H1 (cell line): Measurements from ENCODE around the gene PRF1. TPM values are rescaled to one million over a fixed set of nuclear protein-coding genes. Genes with fewer than 3 reads are reported as not detected.

ENCODE experiments used
- CTCF ChIA-PET: fragments of 300-600 bp; sonication (Branson Sonifier 250); formaldehyde crosslinking; loops from one replicate; lab custom pipeline; 2021; ENCODE audit not compliant: partially characterized antibody; lab: Charles Lee
- POLR2A ChIA-PET: fragments of 300-600 bp; sonication (Branson Sonifier 250); formaldehyde crosslinking; loops from one replicate; lab custom pipeline; 2021; ENCODE audit warnings: inconsistent platforms; ENCODE audit not compliant: partially characterized antibody; lab: Charles Lee
- DNase-seq, 2 experiments: peaks; one replicate each; pipeline versions ENCODE4 v3.0.0 to v3.0.0-alpha.2; 2010 to 2022; ENCODE audit warnings: low spot score in 2 of 2, low read depth in 1 of 2, mixed read lengths in 1 of 2
- FAIRE-seq: peaks from 2 replicates; lab custom pipeline; 2011; peaks lifted over from hg19 to GRCh38; lab: Jason Lieb, UNC
- H2AFZ ChIP-seq: 2 replicates; pipeline ENCODE4 v1.8.1; 2012; ENCODE audit warnings: low read length, inconsistent platforms
- H2AK5ac ChIP-seq: 2 replicates; pipeline ENCODE4 v1.6.1; 2013; ENCODE audit warnings: low read depth, low read length
- H2BK120ac ChIP-seq: replicated peaks from 2 replicates; pipeline ENCODE3; 2013; ENCODE audit warnings: low read depth, low read length, inconsistent platforms
- H2BK12ac ChIP-seq: 2 replicates; pipeline ENCODE4 v1.6.1; 2013; ENCODE audit warnings: low read depth, low read length
- H2BK15ac ChIP-seq: 2 replicates; pipeline ENCODE4 v1.6.1; 2013; ENCODE audit warnings: low read length
- H2BK20ac ChIP-seq: 2 replicates; pipeline ENCODE4 v1.6.1; 2013; ENCODE audit warnings: low read length
- H2BK5ac ChIP-seq: 2 replicates; pipeline ENCODE4 v1.6.1; 2013; ENCODE audit warnings: low read depth, low read length
- H3K14ac ChIP-seq: 2 replicates; pipeline ENCODE4 v1.6.1; 2013; ENCODE audit warnings: inconsistent platforms; ENCODE audit not compliant: insufficient read length
- H3K18ac ChIP-seq: 2 replicates; pipeline ENCODE4 v1.6.1; 2013; ENCODE audit warnings: low read length; ENCODE audit errors: extremely low read depth
- H3K23ac ChIP-seq: 2 replicates; pipeline ENCODE4 v1.6.1; 2013; ENCODE audit warnings: inconsistent platforms; ENCODE audit not compliant: insufficient read length
- H3K23me2 ChIP-seq: 2 replicates; pipeline ENCODE4 v1.6.1; 2013; ENCODE audit warnings: low read depth, low read length
- H3K27ac ChIP-seq: 2 replicates; pipeline ENCODE4 v1.6.1; 2011; ENCODE audit warnings: low read depth, low read length, inconsistent platforms
- H3K27me3 ChIP-seq, 4 experiments: replicated peaks in 1 of 4; 1 replicate in 1 of 4; 2 replicates in 3 of 4; pipeline versions ENCODE4 v1.6.1 to v1.8.1; 2011 to 2013; ENCODE audit warnings: low read length in 3 of 4, mild to moderate bottlenecking in 3 of 4, inconsistent platforms in 2 of 4, mixed read lengths in 2 of 4, moderate library complexity in 1 of 4; ENCODE audit not compliant: control insufficient read depth in 3 of 4, insufficient read depth in 3 of 4; ENCODE audit errors: extremely low read depth in 1 of 4
- H3K36me3 ChIP-seq, 4 experiments: 2 replicates each; pipeline versions ENCODE4 v1.6.1 to v1.8.1; 2011 to 2013; ENCODE audit warnings: mild to moderate bottlenecking in 4 of 4, low read length in 3 of 4, moderate library complexity in 2 of 4, control low read depth in 1 of 4, inconsistent platforms in 1 of 4; ENCODE audit not compliant: insufficient read depth in 4 of 4, control insufficient read depth in 2 of 4
- H3K4ac ChIP-seq: replicated peaks from 2 replicates; pipeline ENCODE3; 2013; ENCODE audit warnings: low read length, low read depth, mixed read lengths, inconsistent platforms; ENCODE audit not compliant: insufficient read length
- H3K4me1 ChIP-seq, 4 experiments: replicated peaks in 1 of 4; 1 replicate in 1 of 4; 2 replicates in 3 of 4; pipeline versions ENCODE4 v1.6.1 to v1.8.1; 2011 to 2013; ENCODE audit warnings: low read length in 3 of 4, inconsistent platforms in 2 of 4, mixed read lengths in 1 of 4; ENCODE audit not compliant: insufficient read depth in 4 of 4, control insufficient read depth in 3 of 4
- H3K4me2 ChIP-seq, 2 experiments: 2 replicates each; pipeline versions ENCODE4 v1.6.1 to v1.8.1; 2011 to 2013; ENCODE audit warnings: low read depth in 2 of 2, low read length in 2 of 2, control low read depth in 1 of 2, inconsistent platforms in 1 of 2, mild to moderate bottlenecking in 1 of 2; ENCODE audit not compliant: insufficient read depth in 1 of 2
- H3K4me3 ChIP-seq, 4 experiments: fragments of 200-600, 300-600 bp in 1 of 4; sonication (generic), shearing (Covaris generic), sonication (Bioruptor Twin) in 1 of 4; 2 replicates each; pipeline versions ENCODE4 v1.5.1 to v1.8.1; 2011 to 2016; ENCODE audit warnings: low read length in 4 of 4, low read depth in 3 of 4, control low read depth in 2 of 4, inconsistent platforms in 2 of 4, mild to moderate bottlenecking in 2 of 4, mixed read lengths in 1 of 4, moderate library complexity in 1 of 4; ENCODE audit not compliant: insufficient read depth in 2 of 4; ENCODE audit errors: extremely low read depth in 1 of 4
- H3K56ac ChIP-seq: replicated peaks from 2 replicates; pipeline ENCODE3; 2013; ENCODE audit warnings: low read depth, mild to moderate bottlenecking, mixed read lengths, low read length, inconsistent platforms; ENCODE audit not compliant: insufficient read length
- H3K79me1 ChIP-seq: 2 replicates; pipeline ENCODE4 v1.6.1; 2013; ENCODE audit warnings: low read depth, low read length, control low read depth
- H3K79me2 ChIP-seq, 2 experiments: 2 replicates each; pipeline versions ENCODE4 v1.6.1 to v1.8.1; 2012 to 2013; ENCODE audit warnings: low read length in 2 of 2, mild to moderate bottlenecking in 2 of 2, inconsistent platforms in 1 of 2; ENCODE audit not compliant: insufficient read depth in 2 of 2, control insufficient read depth in 1 of 2
- H3K9ac ChIP-seq, 4 experiments: replicated peaks in 1 of 4; 1 replicate in 1 of 4; 2 replicates in 3 of 4; pipeline versions ENCODE4 v1.6.1 to v1.8.1; 2011 to 2013; ENCODE audit warnings: low read depth in 3 of 4, low read length in 3 of 4, control low read depth in 2 of 4, mild to moderate bottlenecking in 2 of 4, moderate library complexity in 2 of 4, inconsistent platforms in 1 of 4; ENCODE audit errors: extremely low read depth in 1 of 4
- H3K9me3 ChIP-seq, 2 experiments: 2 replicates each; pipeline versions ENCODE4 v1.6.1 to v1.8.1; 2012 to 2013; ENCODE audit warnings: mild to moderate bottlenecking in 2 of 2, moderate library complexity in 2 of 2, control low read depth in 1 of 2, inconsistent platforms in 1 of 2, low read depth in 1 of 2, low read length in 1 of 2, mixed read lengths in 1 of 2; ENCODE audit not compliant: insufficient read depth in 2 of 2
- H4K20me1 ChIP-seq, 2 experiments: replicated peaks in 1 of 2; 2 replicates each; pipeline versions ENCODE3 to v1.8.1; 2011 to 2013; ENCODE audit warnings: inconsistent platforms in 2 of 2, low read length in 2 of 2, mild to moderate bottlenecking in 1 of 2; ENCODE audit not compliant: insufficient read depth in 2 of 2, control insufficient read depth in 1 of 2
- H4K5ac ChIP-seq: 2 replicates; pipeline ENCODE4 v1.6.1; 2013; ENCODE audit warnings: low read length, low read depth, mixed read lengths, inconsistent platforms; ENCODE audit not compliant: insufficient read length
- H4K8ac ChIP-seq: 2 replicates; pipeline ENCODE4 v1.8.0; 2013; ENCODE audit warnings: mild to moderate bottlenecking, moderate library complexity, low read length, inconsistent platforms; ENCODE audit not compliant: insufficient read depth; ENCODE audit errors: extremely low read depth
- H4K91ac ChIP-seq: replicated peaks from 2 replicates; pipeline ENCODE3; 2013; ENCODE audit warnings: low read length, mixed read lengths, inconsistent platforms; ENCODE audit not compliant: insufficient read length
- whole genome bisulfite sequencing, 2 experiments: shearing (Covaris generic) in 1 of 2; methylation state at CpG; one replicate each; pipeline versions ENCODE4 v1.1.6 to v1.1.7; 2013 to 2015; ENCODE audit warnings: low lambda C conversion rate in 2 of 2, mixed read lengths in 2 of 2, inconsistent platforms in 1 of 2, low coverage in 1 of 2, missing lambda C conversion rate in 1 of 2; ENCODE audit not compliant: insufficient replicate concordance in 2 of 2, insufficient coverage in 1 of 2, insufficient read length in 1 of 2; ENCODE audit errors: extremely low coverage in 1 of 2, missing lambda C conversion rate in 1 of 2; 5-methylcytosine and 5-hydroxymethylcytosine counted together
- polyA plus RNA-seq, 7 experiments: library from polyadenylated mRNA; depleted of rRNA in 3 of 7; stranded (reverse) in 5 of 7; unstranded in 2 of 7; fragments of >200 nt in 5 of 7; fragments of 200-250 nt in 2 of 7; gene quantifications; 1 replicate in 5 of 7; 2 replicates in 1 of 7; 4 replicates in 1 of 7; pipeline versions ENCODE4 v1.2.1 to v1.2.3, GENCODE V29; 2011 to 2013; ENCODE audit warnings: missing spikeins in 2 of 7, mixed read lengths in 2 of 7
- total RNA-seq: library from RNA; stranded (reverse); fragmentation: NEBNext Ultra II Directional; extraction: Animal tissue kit (Norgen Biotek cat#: 25700); gene quantifications from 2 replicates; pipeline ENCODE4 v1.2.1, GENCODE V29; 2021

Gene PRF1
- total and polyA plus RNA-seq, 2 of the 8 experiments (the other 6 are each of a cell fraction or from before 2014, with no cell fraction given), result 0.15 TPM; not detected in 1

- DNase-seq, result peak in 1 of 2 experiments; percentile 35
- Histone ChIP-seq H3K4me1 (peaks cover 0 to 4% (median 0%) of the 10 kb centered on the region in 4 experiments; a peak in 4 of 7 replicates), H3K9ac (no peak overlapping the region), H4K20me1 (no peaks in the 10 kb centered on the region), H3K27me3 (no peaks in the 10 kb centered on the region), H2BK20ac (no peak overlapping the region), H3K4ac (no peak overlapping the region), H3K23ac (no peak overlapping the region), H3K14ac (no peak overlapping the region), H3K79me1 (no peaks in the 10 kb centered on the region), H4K8ac (no peak overlapping the region), H3K36me3 (no peaks in the 10 kb centered on the region), H3K23me2 (no peaks in the 10 kb centered on the region), H3K27ac (no peak overlapping the region), H3K4me3 (no peak overlapping the region), H4K5ac (no peak overlapping the region), H2BK5ac (no peak overlapping the region), H2AFZ (no peak overlapping the region), H2BK15ac (no peak overlapping the region), H3K4me2 (no peak overlapping the region), H3K79me2 (no peaks in the 10 kb centered on the region), H2BK120ac (no peak overlapping the region), H2BK12ac (no peak overlapping the region), H2AK5ac (0 out of 2 replicates have a peak overlapping the region, but pooled peaks have one; percentile 53), H3K56ac (no peak overlapping the region), H3K18ac (no peak overlapping the region), H3K9me3 (no peaks in the 10 kb centered on the region), H4K91ac (no peak overlapping the region)
- 90% methylated on average over 15 of the region's 16 CpGs; no CpG with 5 or more reads in 1 of the 2 experiments for WGBS, 2 experiments
- CTCF ChIA-PET, result interaction anchor here (1.0 to 5.3 kb wide), 4 partner anchors 14 to 160 kb away, joined by 3 to 26 read pairs (median 4); no protein-coding TSS in a partner anchor
- POLR2A ChIA-PET, result no interaction called here
- no peak for FAIRE-seq
Measured at GRCh38 chr10:70598857-70599295, 3.7 kb downstream of the PRF1 start.
